ENCODE measurements around the gene BET1L. TPM values are rescaled to one million over a fixed set of nuclear protein-coding genes. Genes with fewer than 3 reads are reported as not detected.

BET1L gene
- total and polyA plus RNA-seq, 10 of the 15 experiments (the other 5 are each of a cell fraction or from before 2014, with no cell fraction given): 6.7 to 55.4 (median 39.7) TPM

DNA sequence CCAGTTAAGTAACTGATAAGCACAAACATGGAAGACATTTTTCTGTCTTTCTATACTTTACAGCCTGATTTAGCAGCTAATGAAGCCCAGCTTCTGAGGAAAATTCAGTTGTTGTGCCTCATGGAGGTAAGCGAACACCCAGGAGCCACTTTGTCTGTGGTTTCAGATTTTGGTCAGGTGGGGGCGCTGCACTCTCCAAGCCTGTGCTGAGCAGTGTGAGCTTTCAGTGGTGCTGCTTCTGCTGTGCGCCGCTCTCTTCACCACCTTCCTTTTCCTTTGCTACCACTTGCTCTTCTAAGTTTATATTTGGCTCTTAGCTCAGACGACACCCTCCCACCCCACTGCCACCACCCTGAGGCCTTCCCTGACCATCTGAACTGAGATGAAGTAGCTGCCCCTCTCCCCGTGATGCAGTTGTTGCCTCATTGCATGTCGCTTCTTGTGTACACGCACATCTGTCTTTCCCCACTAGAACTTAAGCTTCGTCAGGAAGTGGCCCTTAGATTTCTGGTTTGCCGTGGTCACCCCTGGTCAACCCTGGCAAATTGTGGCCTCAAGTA is 43.6 kb upstream of the BET1L start (continued):
- peak; percentile 57; the same call in 1 of the 2 replicates for TF ChIP-seq SMARCA5 (IDR thresholded peaks at IDR 0.05)
- peak; percentile 45; the same call in 1 of the 2 replicates for TF ChIP-seq YY1 (IDR thresholded peaks at IDR 0.05; ENCODE audit: low read depth, low read length)
- TF ChIP-seq RAD51 (IDR thresholded peaks at IDR 0.05): no peak
- no peak for TF ChIP-seq SREBF2 (IDR thresholded peaks at IDR 0.05; ENCODE audit: low read length)
- no peak for TF ChIP-seq SMAD1 (IDR thresholded peaks at IDR 0.05; ENCODE audit: low read depth, partially characterized antibody)
- TF ChIP-seq SUPT20H (IDR thresholded peaks at IDR 0.05; ENCODE audit: borderline replicate concordance, control insufficient read depth, low read depth, low read length): no peak
- TF ChIP-seq YBX1 (IDR thresholded peaks at IDR 0.05): no peak
- TF ChIP-seq CBX5 (IDR thresholded peaks at IDR 0.05; ENCODE audit: low read depth): no peak
- no peak for TF ChIP-seq ZNF274 (IDR thresholded peaks at IDR 0.05; ENCODE audit: insufficient read depth, insufficient read length)
- TF ChIP-seq RAD21 (IDR thresholded peaks at IDR 0.05; ENCODE audit: insufficient read depth, low read depth, low read length): peak; percentile 63
- TF ChIP-seq EZH2 (IDR thresholded peaks at IDR 0.05; ENCODE audit: borderline replicate concordance, control insufficient read depth, low read depth, low read length): no peak
- no peak for TF ChIP-seq NRF1 (conservative IDR thresholded peaks at IDR 0.05; ENCODE audit: low read depth, low read length)
- TF ChIP-seq POLR2A (IDR thresholded peaks at IDR 0.05; ENCODE audit: low read depth, low read length): no peak
- TF ChIP-seq SMC3 (IDR thresholded peaks at IDR 0.05; ENCODE audit: borderline replicate concordance, low read length): peak; percentile 76
- TF ChIP-seq TCF7 (IDR thresholded peaks at IDR 0.05; ENCODE audit: borderline replicate concordance): no peak
- no peak for TF ChIP-seq ESRRA (IDR thresholded peaks at IDR 0.05; ENCODE audit: low read length)

Measured in GM12878 (cell line).